NCI-H1930 (cell line): ENCODE data around the gene SEMA4D.

ENCODE experiments used
- DNase-seq, 2 experiments: peaks; one replicate each; lab custom pipeline; 2025; lab: John Stamatoyannopoulos, UW

SEMA4D gene

DNA sequence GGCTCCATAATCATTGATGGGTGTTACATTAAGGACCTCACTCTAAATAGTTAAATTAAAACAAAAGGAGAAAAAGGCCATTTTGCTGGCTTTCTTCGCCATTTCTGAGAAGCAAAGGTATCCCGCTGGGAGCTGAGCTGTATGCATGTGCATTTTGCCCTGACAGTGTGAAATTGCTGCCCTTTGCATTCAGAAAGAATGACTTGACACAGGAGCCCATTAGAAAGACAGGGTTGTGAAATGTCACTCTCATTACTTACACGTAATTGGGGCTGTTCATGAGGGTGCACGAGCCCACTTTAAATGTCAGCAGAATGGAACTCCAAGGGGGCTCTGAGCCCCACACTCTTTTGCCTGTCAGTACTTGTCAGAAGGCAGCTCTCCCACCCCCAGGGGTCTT, 85.0 kb downstream of the SEMA4D start:
- no peak for DNase-seq

DNA sequence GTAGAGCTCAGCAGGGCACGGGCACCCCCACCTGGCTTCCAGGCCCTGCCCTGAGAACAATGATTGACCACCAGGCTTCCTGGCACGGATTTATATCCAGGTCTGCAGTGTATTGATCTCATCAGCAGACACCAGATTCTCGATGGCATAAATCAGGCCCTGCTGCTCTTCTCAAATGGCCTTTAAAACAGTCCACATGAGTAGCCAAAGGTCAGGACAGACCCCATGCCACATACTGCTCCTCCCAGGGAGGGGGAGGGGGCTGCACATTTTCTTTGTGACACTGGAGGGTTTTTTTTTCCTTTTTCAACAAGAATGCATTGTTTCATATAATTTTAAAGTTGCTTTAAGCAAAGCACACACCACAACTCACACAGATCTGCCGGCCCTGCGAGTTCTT, 85.4 kb downstream of the SEMA4D start:
- DNase-seq = no peak

GRCh38 chr9:89411759-89412158, 86.2 kb downstream of the SEMA4D start:
- DNase-seq = no peak

DNA sequence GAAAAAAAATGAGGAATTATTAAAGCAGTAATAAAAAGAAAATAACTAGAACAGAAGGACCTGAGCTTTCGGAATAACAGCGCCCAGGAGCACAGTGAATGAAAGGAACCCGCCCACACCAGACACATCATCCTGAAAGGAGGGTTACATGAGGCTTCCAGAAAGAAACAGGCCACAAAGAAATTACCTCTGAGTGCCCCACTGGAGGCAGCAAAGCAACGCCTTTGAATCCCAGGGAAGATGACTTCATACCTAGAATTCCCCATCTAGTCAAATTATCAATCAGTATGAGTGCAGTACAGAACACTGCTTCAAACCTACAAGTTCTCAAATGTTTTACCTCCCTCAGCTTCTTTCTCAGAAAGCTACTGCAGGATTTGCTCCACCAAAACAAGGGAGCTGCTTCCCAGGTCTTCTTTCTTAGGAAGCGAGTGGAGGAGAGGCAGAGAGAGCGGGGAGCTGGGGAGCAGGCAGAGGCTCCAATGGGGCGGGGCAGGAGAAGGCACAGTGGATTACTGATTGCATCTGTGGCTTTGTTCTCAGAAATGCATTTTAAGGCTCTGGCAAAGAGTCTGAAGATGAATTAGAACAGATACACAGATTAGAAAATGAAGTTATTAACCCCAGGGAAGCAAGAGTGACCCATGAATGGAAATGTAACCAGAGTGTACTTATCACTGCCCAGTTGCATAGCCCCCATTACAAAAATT, 87.1 kb downstream of the SEMA4D start:
- DNase-seq = no peak

DNA sequence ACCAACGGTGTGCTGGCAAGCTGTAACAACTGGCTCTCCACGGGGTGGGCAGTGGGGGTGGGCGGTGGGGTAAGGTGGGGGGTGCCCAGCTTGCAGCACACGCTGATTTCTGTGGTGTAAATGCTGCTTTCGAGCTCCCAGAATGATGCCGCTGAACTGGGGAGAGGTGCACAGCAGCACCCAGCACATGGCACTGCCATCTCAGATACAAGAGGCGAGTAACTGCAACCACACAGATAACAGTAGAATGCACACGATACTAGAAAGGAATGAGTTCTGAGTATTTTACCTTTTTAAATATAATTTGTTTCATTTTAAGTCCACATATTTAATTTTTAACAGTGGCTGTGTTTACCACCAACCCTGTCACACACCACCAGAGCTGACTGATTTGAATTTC, 87.9 kb downstream of the SEMA4D start:
- DNase-seq = no peak

DNA sequence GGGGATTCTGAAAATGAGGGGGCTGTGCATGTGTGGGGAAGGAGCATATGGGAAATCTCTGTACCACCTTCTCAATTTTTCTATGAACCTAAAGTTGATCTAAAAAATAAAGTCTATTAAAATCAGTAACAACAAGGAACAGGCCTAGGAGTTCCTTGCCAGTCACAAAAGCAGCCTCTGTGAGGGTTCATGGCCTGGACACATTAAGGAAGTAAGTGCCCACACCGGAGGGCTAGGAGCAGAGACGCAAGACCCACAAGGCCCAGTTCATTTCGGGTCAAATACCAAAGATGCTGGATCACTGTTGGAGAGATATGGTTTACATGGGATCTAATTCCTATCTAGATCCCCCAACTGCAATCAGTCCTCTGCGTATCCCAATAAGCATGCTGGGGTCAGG, 88.4 kb downstream of the SEMA4D start:
- no peak for DNase-seq

- no peak for DNase-seq
These were observed 89.2 kb downstream of the SEMA4D start for GRCh38 chr9:89408628-89409101.

DNA sequence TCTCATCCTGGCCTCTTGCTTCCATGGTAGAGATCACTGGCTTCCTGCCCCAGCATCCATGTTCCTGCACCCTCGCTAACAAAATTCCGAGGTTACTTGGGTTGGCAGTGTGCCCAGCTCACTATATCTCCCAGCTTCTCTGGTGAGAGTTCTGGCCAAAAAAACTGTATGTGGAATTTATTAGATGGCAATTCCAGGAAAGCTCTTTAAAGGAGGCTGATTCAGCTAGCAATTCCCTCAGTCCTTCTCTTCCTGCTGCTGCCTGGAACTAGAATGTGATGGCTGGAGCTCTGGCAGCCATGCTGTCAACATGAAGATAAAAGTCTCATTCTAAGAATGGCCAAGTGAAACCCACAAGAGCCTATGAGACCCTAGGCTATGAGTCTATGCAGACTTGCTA, 90.8 kb downstream of the SEMA4D start:
- DNase-seq = no peak

- no peak for DNase-seq
These were observed 92.1 kb downstream of the SEMA4D start for GRCh38 chr9:89405826-89406225.

GRCh38 chr9:89404074-89404473, 93.8 kb downstream of the SEMA4D start:
- DNase-seq = no peak

DNA sequence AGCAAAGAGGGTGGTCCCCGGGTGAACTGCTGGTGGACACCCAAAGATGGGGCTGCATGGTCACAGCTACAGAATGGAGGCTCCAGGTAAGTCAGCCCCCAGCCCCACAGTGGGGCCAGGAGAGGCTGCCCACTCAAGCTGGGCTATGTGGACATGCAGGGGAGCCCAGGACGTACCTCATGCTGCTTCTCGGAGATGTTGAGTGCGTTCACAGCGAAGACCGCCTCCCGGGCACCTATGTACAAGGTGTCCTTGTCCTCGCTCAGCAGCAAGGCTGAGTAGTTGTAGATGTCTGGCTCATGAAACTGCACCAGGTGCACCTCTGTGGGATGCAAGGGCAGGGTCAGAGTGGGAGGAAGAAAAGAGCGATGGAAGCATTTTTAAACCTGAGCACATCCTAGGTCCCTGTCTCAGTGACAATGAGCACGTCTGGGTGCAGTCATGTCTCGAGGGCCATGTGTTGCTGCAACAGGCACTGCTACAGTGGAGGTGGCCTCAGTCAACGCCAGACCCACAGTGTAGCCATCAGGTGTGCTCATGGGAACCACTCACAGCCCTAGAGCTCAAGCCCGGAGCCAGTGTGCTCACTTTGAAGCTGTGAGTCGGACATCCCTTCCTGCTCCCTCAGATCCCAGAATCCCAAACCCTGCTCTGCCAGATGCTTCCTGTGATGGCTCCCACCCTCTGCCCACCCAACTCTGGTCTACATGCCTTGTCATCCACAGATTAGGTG, 95.1 kb downstream of the SEMA4D start:
- DNase-seq = no peak

DNA sequence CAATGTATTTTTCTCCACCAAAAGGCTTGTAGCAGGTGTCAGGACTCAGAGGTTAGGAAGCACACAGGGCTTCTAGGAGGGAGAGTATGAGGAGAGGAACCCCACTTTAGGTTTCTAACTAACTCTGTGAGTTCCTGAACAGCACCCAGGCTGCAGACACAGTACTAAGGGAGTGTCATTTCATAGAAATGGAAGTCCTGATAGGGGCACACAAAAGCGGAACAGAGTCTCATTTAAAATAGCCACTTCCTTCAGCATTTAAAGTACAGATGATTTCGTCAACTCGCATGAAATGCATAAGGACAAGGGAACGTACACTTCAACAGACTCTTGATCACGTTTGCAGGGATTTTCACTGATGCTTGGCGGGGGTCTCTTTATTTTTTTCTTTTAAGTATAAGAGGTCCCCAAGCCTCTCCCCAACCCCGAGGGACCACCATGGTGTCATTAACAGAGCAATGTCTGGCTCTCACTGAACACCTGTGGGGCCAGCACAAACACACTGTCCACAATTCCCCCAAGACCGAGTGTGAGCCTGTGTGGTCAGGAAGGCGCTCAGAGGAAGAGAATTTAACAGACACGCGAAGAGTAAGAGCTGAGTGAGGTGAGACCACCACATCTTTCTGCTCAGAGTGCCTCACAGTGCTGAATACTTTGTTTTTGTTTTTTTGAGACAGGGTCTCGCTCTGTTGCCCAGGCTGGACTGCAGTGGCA, 97.4 kb downstream of the SEMA4D start:
- DNase-seq = no peak

- DNase-seq = no peak
These were observed 99.3 kb downstream of the SEMA4D start for GRCh38 chr9:89398621-89399020.

DNA sequence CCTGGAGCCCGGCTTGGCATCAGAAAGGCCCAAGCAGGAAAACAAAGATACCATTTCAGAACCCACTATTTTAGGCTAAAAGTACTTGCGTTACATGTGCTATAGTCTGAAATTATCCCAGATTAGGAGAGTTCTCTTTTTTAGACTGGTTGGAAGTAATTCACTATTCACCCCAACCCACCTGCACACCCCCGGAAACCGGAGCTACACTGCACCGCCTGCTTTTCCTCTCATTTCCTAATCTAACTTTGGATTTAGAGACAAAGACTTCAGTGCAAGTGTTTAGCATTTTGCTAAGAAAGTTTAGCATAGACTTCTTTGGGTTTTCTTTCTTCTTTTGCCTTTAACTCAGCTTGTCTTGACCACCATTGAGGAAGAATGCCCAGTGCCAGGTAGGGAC, 100.4 kb downstream of the SEMA4D start:
- DNase-seq = no peak

DNA sequence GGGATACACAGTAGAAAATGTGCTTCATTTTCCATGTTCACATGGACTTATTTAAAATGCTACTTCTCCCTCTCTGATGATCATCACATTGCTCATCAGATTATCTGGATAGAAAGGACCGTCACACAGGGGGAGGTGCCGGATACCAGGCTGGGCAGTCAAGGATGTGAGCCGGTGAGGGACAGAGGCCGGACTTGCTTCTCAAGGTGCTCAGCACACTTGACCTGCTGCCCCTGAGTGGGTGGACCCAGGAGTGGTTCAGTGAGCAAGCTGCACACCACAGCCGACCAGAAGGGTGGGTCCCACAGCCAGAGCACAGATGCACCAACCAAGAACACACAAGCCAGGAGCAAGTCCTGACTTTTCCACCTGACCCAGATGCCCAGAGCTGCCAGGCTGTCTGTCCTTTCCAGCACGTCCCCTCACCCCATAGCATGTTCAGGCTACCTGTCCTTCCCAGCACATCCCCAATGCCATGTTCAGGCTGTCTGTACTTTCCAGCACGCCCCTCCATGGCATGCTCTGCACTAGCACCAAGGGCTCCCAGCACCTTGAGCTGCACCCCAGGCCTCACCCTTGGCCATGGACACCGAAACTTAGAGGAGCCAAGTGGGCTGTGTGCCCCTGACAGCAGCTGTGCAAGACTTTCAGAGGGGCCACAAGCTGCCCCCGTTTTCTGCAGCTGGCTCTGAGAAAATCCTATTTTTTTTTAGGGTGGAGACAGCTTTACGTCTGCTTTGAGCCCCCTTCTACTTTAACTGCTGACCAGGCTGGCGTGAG, 101.8 kb downstream of the SEMA4D start:
- DNase-seq = no peak

DNA sequence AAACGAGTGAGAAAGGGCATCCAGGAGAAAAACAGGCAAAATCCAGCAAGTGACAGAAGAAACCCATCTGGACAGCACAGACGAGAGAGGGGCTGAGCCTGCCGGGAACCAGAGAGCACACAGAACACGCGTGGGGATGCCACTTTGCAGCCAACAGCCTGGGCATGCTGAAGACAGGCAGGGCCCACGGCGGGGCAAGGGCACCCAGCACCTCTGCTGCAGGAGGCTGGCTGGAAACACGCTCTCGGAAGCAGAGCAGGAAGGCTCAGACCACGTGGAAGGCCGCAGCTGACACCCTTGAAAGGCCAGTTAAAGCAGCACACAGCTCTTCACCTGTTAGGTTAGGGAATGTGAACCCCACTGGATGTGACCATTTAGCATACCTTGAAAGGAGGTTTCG, 103.5 kb downstream of the SEMA4D start:
- DNase-seq = no peak

- DNase-seq = no peak
These were observed 106.3 kb downstream of the SEMA4D start for GRCh38 chr9:89391585-89391984.

- DNase-seq = no peak
These were observed 107.3 kb downstream of the SEMA4D start for GRCh38 chr9:89390578-89391116.

DNA sequence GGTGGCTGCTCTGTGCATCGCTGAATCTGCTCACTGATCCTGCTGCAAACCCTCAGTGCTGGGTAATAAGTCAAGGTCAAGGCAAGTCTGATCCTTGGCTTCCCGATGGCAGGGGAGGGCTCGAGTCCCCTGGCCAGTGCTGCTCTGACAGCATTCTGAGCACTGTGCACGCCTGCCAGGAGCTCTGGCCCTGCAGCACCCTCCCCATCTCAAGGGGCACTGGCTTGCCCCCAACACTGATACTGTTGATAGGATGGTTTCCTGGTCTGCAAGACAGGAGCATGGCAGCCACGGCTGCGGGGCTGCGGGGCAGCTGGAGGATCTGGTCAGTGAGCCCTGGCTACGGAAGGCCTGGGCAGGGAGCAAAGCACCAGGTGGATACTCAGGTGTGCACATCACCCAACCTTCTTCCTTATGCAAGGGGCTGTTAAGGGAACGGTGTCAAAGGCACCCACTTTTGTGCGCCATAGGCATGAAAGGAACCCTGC, 107.8 kb downstream of the SEMA4D start:
- no peak for DNase-seq

DNA sequence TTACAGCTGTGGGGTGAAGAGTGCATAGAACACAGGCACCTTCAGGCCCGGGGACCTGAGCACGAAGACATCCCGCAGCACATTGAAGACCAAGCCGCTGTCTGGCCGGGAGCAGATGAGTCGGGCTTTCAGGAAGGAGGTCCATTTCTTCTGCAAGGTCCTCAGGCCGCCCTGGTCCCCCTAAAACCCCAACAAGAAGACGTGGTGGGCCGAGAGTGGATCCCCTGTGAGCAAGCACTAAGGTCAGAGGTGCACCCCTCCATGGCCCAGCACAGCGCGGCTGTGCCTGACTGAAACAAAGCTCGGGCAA, 109.1 kb downstream of the SEMA4D start:
- DNase-seq = no peak

- DNase-seq = no peak
These were observed 109.6 kb downstream of the SEMA4D start for GRCh38 chr9:89388084-89388867.
